Endothelial cell of umbilical vein (primary cell): ENCODE results near the gene CXCR6. TPM values are rescaled to one million over a fixed set of nuclear protein-coding genes. Genes with fewer than 3 reads are reported as not detected.

Experiments
- BruUV-seq: library from RNA; stranded (reverse); fragments of 400-500 nt; replicated peaks from 2 replicates; lab custom pipeline; 2021; lab: Mats Ljungman, UMichigan
- CTCF ChIA-PET: fragments of 300-600, 350-600 bp; sonication (Branson Sonifier 250); formaldehyde crosslinking; loops from one replicate; lab custom pipeline; 2021; ENCODE audit warnings: antibody characterized with exemption, inconsistent platforms; lab: Charles Lee
- POLR2A ChIA-PET: fragments of 300-600, 350-600 bp; sonication (Branson Sonifier 250); formaldehyde crosslinking; loops from one replicate; lab custom pipeline; 2021; ENCODE audit warnings: antibody characterized with exemption, inconsistent platforms; lab: Charles Lee
- DNase-seq: peaks from one replicate; pipeline ENCODE4 v3.0.0-alpha.2; 2011; ENCODE audit warnings: low read depth, low spot score
- FAIRE-seq: peaks from 2 replicates; lab custom pipeline; 2011; peaks lifted over from hg19 to GRCh38; lab: Jason Lieb, UNC
- H2AFZ ChIP-seq: 2 replicates; pipeline ENCODE4 v1.6.0; 2012; ENCODE audit warnings: low read depth, low read length, control low read depth, inconsistent platforms
- H3K27ac ChIP-seq: 2 replicates; pipeline ENCODE4 v1.5.1; 2011; ENCODE audit warnings: low read depth, mild to moderate bottlenecking, control low read depth, low read length, moderate library complexity; ENCODE audit not compliant: insufficient read depth
- H3K27me3 ChIP-seq, 2 experiments: 2 replicates each; pipeline versions ENCODE4 v1.6.0 to v1.6.1; 2011; ENCODE audit warnings: low read length in 2 of 2, mixed read lengths in 1 of 2; ENCODE audit not compliant: control insufficient read depth in 2 of 2, insufficient read depth in 2 of 2
- H3K36me3 ChIP-seq, 2 experiments: 2 replicates in 1 of 2; 3 replicates in 1 of 2; pipeline ENCODE4 v1.5.1; 2011; ENCODE audit warnings: low read length in 2 of 2, mild to moderate bottlenecking in 1 of 2, moderate library complexity in 1 of 2; ENCODE audit not compliant: control insufficient read depth in 2 of 2, insufficient read depth in 2 of 2; ENCODE audit errors: extremely low read depth in 1 of 2
- H3K4me1 ChIP-seq: 3 replicates; pipeline ENCODE4 v1.5.1; 2011; ENCODE audit warnings: mild to moderate bottlenecking, low read length; ENCODE audit not compliant: control insufficient read depth, insufficient read depth; ENCODE audit errors: extremely low read depth
- H3K4me2 ChIP-seq: 2 replicates; pipeline ENCODE4 v1.6.1; 2011; ENCODE audit warnings: low read length, control low read depth, mixed read lengths; ENCODE audit not compliant: insufficient read depth
- H3K4me3 ChIP-seq, 3 experiments: fragments of 200-600 bp in 1 of 3; sonication (generic), shearing (Covaris generic) in 1 of 3; replicated peaks in 1 of 3; 2 replicates each; pipeline ENCODE4 v1.5.1; 2011 to 2016; ENCODE audit warnings: control low read depth in 3 of 3, low read length in 3 of 3, mild to moderate bottlenecking in 2 of 3, inconsistent platforms in 1 of 3, low read depth in 1 of 3, moderate library complexity in 1 of 3; ENCODE audit not compliant: insufficient read depth in 1 of 3
- H3K79me2 ChIP-seq: 2 replicates; pipeline ENCODE4 v1.6.0; 2012; ENCODE audit warnings: low read length, inconsistent platforms; ENCODE audit not compliant: control insufficient read depth, insufficient read depth
- H3K9ac ChIP-seq: replicated peaks from 2 replicates; pipeline ENCODE3; 2011; ENCODE audit warnings: low read length, control low read depth; ENCODE audit not compliant: insufficient read depth; ENCODE audit errors: extremely low read depth
- H3K9me1 ChIP-seq: replicated peaks from 3 replicates; pipeline ENCODE4 v1.6.0; 2011; ENCODE audit warnings: mild to moderate bottlenecking, low read length; ENCODE audit not compliant: control insufficient read depth, insufficient read depth; ENCODE audit errors: extremely low read depth
- H3K9me3 ChIP-seq: replicated peaks from 2 replicates; pipeline ENCODE4 v1.5.1; 2012; ENCODE audit warnings: low read length, inconsistent platforms; ENCODE audit not compliant: control insufficient read depth, insufficient read depth
- H4K20me1 ChIP-seq: replicated peaks from 2 replicates; pipeline ENCODE3; 2011; ENCODE audit warnings: mild to moderate bottlenecking, low read length; ENCODE audit not compliant: control insufficient read depth, insufficient read depth; ENCODE audit errors: extremely low read depth
- CTCF ChIP-seq, 2 donors: IDR thresholded peaks; 1 replicate in 1 of 2; 2 replicates in 1 of 2; pipeline ENCODE4 v1.5.1; 2011; ENCODE audit warnings: low read length in 2 of 2, mild to moderate bottlenecking in 2 of 2, moderate library complexity in 2 of 2, control low read depth in 1 of 2, inconsistent platforms in 1 of 2, low read depth in 1 of 2; ENCODE audit not compliant: insufficient read depth in 1 of 2; ENCODE audit errors: extremely low read depth in 1 of 2
- EZH2 ChIP-seq: IDR thresholded peaks from 2 replicates; pipeline ENCODE4 v1.6.1; 2012; ENCODE audit warnings: borderline replicate concordance, low read depth, mild to moderate bottlenecking, moderate library complexity, low read length, inconsistent platforms; ENCODE audit not compliant: severe bottlenecking
- FOS ChIP-seq: IDR thresholded peaks from 2 replicates; pipeline ENCODE4 v1.6.1; 2011; ENCODE audit warnings: mild to moderate bottlenecking, low read length, moderate library complexity, borderline replicate concordance; ENCODE audit not compliant: insufficient read depth
- GATA2 ChIP-seq: IDR thresholded peaks from 2 replicates; pipeline ENCODE4 v1.7.0; 2011; ENCODE audit warnings: low read depth, mild to moderate bottlenecking, moderate library complexity, mixed read lengths, low read length; ENCODE audit not compliant: insufficient read length, insufficient read depth
- JUN ChIP-seq: IDR thresholded peaks from 2 replicates; pipeline ENCODE4 v1.6.1; 2011; ENCODE audit warnings: borderline replicate concordance, low read depth; ENCODE audit not compliant: insufficient read length, insufficient read depth
- MAX ChIP-seq: IDR thresholded peaks from 2 replicates; pipeline ENCODE4 v1.6.1; 2011; ENCODE audit not compliant: insufficient read depth, insufficient read length
- MYC ChIP-seq: IDR thresholded peaks from one replicate; pipeline ENCODE4 v1.6.1; 2011; ENCODE audit warnings: mild to moderate bottlenecking, low read depth, low read length
- POLR2A ChIP-seq: IDR thresholded peaks from 2 replicates; pipeline ENCODE4 v1.6.1; 2012; ENCODE audit warnings: low read depth, mild to moderate bottlenecking, control low read depth, low read length
- POLR2AphosphoS5 ChIP-seq: IDR thresholded peaks from 2 replicates; pipeline ENCODE4 v1.6.1; 2012; ENCODE audit warnings: low read depth, mild to moderate bottlenecking, control low read depth, low read length, moderate library complexity; ENCODE audit not compliant: insufficient read depth
- dilution Hi-C: fragments of 300-500 bp; cut with MboI; formaldehyde crosslinking; loops from one replicate; pipeline ENCODE4 v1.15.0; 2019; ENCODE audit warnings: low sequenced_read_pairs; ENCODE audit not compliant: extremely low pct_ligation_motif_present
- intact Hi-C: fragments of 100-400 bp; cut with micrococcal nuclease; formaldehyde crosslinking; loops from one replicate; pipeline ENCODE4 v1.10.0; 2022
- polyA plus RNA-seq, 4 experiments: library from polyadenylated mRNA; depleted of rRNA in 3 of 4; stranded (reverse) in 3 of 4; unstranded in 1 of 4; fragments of >200 nt; gene quantifications; 2 replicates each; pipeline versions ENCODE4 v1.2.1 to v1.2.3, GENCODE V29; 2011 to 2012; ENCODE audit warnings: missing spikeins in 1 of 4
- total RNA-seq: library from RNA; stranded (reverse); gene quantifications from 2 replicates; pipeline ENCODE4 v1.2.3, GENCODE V29; 2021

The CXCR6 gene
- total and polyA plus RNA-seq, 2 donors (not counting 3 experiments of a cell fraction or from before 2014, with no cell fraction given): not detected

- Histone ChIP-seq H3K4me2 (no peak overlapping the region), H3K9me3 (no peaks in the 10 kb centered on the region), H3K27ac (no peak overlapping the region), H3K9me1 (no peaks in the 10 kb centered on the region), H4K20me1 (no peaks in the 10 kb centered on the region), H3K36me3 (no peaks in the 10 kb centered on the region), H3K4me3 (no peak overlapping the region), H2AFZ (no peak overlapping the region), H3K79me2 (no peaks in the 10 kb centered on the region), H3K27me3 (no peaks in the 10 kb centered on the region), H3K4me1 (no peaks in the 10 kb centered on the region), H3K9ac (no peak overlapping the region)
- ChIA-PET POLR2A (no interaction called here), CTCF (interaction anchor here (1.1 to 1.3 kb wide), 3 partner anchors 10 to 144 kb away, joined by 3 to 5 read pairs (median 4); no protein-coding TSS in a partner anchor)
- dilution Hi-C loops: no loop called here
- TF ChIP-seq POLR2AphosphoS5: no peak
- no peak for TF ChIP-seq FOS
- no peak for TF ChIP-seq JUN
- no peak for TF ChIP-seq MYC
- TF ChIP-seq CTCF (IDR thresholded peaks at IDR 0.05; ENCODE audit: extremely low read depth in 1 of 2, insufficient read depth in 1 of 2, low read depth in 1 of 2, low read length in 2 of 2): no peak
- TF ChIP-seq MAX: no peak
- TF ChIP-seq GATA2: no peak
- no peak for TF ChIP-seq EZH2
- TF ChIP-seq POLR2A: no peak
- no peak for DNase-seq
- FAIRE-seq: no peak
- intact Hi-C loops: loop anchor here (5.0 kb wide), 1 partner anchor 393 kb away; no protein-coding TSS in a partner anchor
- BruUV-seq: no TSS peak
Measured at GRCh38 chr3:45904931-45905330, 38.3 kb upstream of the CXCR6 start.
